ENCODE data around the gene PNPLA2. TPM values are rescaled to one million over a fixed set of nuclear protein-coding genes. Genes with fewer than 3 reads are reported as not detected.
A peak's percentile ranks its signal among the peaks of the same experiment; 100 is the strongest.

Gene PNPLA2
- total and polyA plus RNA-seq, 2 donors = 10.5 to 83.6 TPM

- DNase-seq (ENCODE audit: low read depth in 6 of 9, low spot score in 9 of 9) = no peak
- no peak overlapping the region for H3K27ac ChIP-seq (ENCODE audit: low read depth in 1 of 2, low read length in 1 of 2)
- no peaks in the 10 kb centered on the region for H3K27me3 ChIP-seq (ENCODE audit: control insufficient read depth in 2 of 2, insufficient read depth in 1 of 2, low read length in 1 of 2)
- peaks cover 11 to 17% of the 10 kb centered on the region in 2 donors for H3K4me1 ChIP-seq (ENCODE audit: control insufficient read depth in 2 of 2, insufficient read depth in 2 of 2, low read length in 2 of 2)
- 97% methylated on average over 9 of the region's 9 CpGs for WGBS
- no peaks in the 10 kb centered on the region for H3K9me3 ChIP-seq (ENCODE audit: control insufficient read depth in 2 of 2, insufficient read depth in 1 of 2, low read length in 1 of 2)
- peaks cover 40 to 48% of the 10 kb centered on the region in 2 donors for H3K36me3 ChIP-seq (ENCODE audit: control insufficient read depth in 2 of 2, insufficient read depth in 2 of 2, low read length in 1 of 2)
- H3K4me3 ChIP-seq (ENCODE audit: low read length in 2 of 2) = no peak overlapping the region
These were observed 44.9 kb upstream of the PNPLA2 start for GRCh38 chr11:773830-774229.

- H3K27me3 ChIP-seq (ENCODE audit: control insufficient read depth in 2 of 2, insufficient read depth in 1 of 2, low read length in 1 of 2) = no peaks in the 10 kb centered on the region
- no peak overlapping the region for H3K27ac ChIP-seq (ENCODE audit: low read depth in 1 of 2, low read length in 1 of 2)
- peaks cover 37 to 40% of the 10 kb centered on the region in 2 donors for H3K36me3 ChIP-seq (ENCODE audit: control insufficient read depth in 2 of 2, insufficient read depth in 2 of 2, low read length in 1 of 2)
- no peak for DNase-seq (ENCODE audit: low read depth in 6 of 9, low spot score in 9 of 9)
- H3K4me1 ChIP-seq (ENCODE audit: control insufficient read depth in 2 of 2, insufficient read depth in 2 of 2, low read length in 2 of 2) = peaks cover 11 to 20% of the 10 kb centered on the region in 2 donors
- no peak overlapping the region for H3K4me3 ChIP-seq (ENCODE audit: low read length in 2 of 2)
- H3K9me3 ChIP-seq (ENCODE audit: control insufficient read depth in 2 of 2, insufficient read depth in 1 of 2, low read length in 1 of 2) = no peaks in the 10 kb centered on the region
- 92% methylated on average over 20 of the region's 20 CpGs for WGBS
These were observed 43.7 kb upstream of the PNPLA2 start for GRCh38 chr11:774873-775592.

GRCh38 chr11:776263-776560, 42.5 kb upstream of the PNPLA2 start:
- H3K4me1 ChIP-seq (ENCODE audit: control insufficient read depth in 2 of 2, insufficient read depth in 2 of 2, low read length in 2 of 2) = peaks cover 11 to 20% of the 10 kb centered on the region in 2 donors
- peak overlapping the region; percentile 71 to 98 for H3K4me3 ChIP-seq (ENCODE audit: low read length in 2 of 2)
- no peak for DNase-seq (ENCODE audit: low read depth in 6 of 9, low spot score in 9 of 9)
- no peak overlapping the region for H3K27ac ChIP-seq (ENCODE audit: low read depth in 1 of 2, low read length in 1 of 2)
- H3K36me3 ChIP-seq (ENCODE audit: control insufficient read depth in 2 of 2, insufficient read depth in 2 of 2, low read length in 1 of 2) = peaks cover 26 to 28% of the 10 kb centered on the region in 2 donors
- WGBS = 65% methylated on average over 11 of the region's 11 CpGs
- no peaks in the 10 kb centered on the region for H3K9me3 ChIP-seq (ENCODE audit: control insufficient read depth in 2 of 2, insufficient read depth in 1 of 2, low read length in 1 of 2)
- H3K27me3 ChIP-seq (ENCODE audit: control insufficient read depth in 2 of 2, insufficient read depth in 1 of 2, low read length in 1 of 2) = no peaks in the 10 kb centered on the region

GRCh38 chr11:776561-777287, 42.0 kb upstream of the PNPLA2 start:
- Histone ChIP-seq H3K27ac (ENCODE audit: low read depth in 1 of 2, low read length in 1 of 2) (peak overlapping the region in 1 of 2 donors; percentile 36), H3K36me3 (ENCODE audit: control insufficient read depth in 2 of 2, insufficient read depth in 2 of 2, low read length in 1 of 2) (peaks cover 21 to 23% of the 10 kb centered on the region in 2 donors), H3K4me3 (ENCODE audit: low read length in 2 of 2) (peak overlapping the region; percentile 71 to 98), H3K9me3 (ENCODE audit: control insufficient read depth in 2 of 2, insufficient read depth in 1 of 2, low read length in 1 of 2) (no peaks in the 10 kb centered on the region), H3K27me3 (ENCODE audit: control insufficient read depth in 2 of 2, insufficient read depth in 1 of 2, low read length in 1 of 2) (no peaks in the 10 kb centered on the region), H3K4me1 (ENCODE audit: control insufficient read depth in 2 of 2, insufficient read depth in 2 of 2, low read length in 2 of 2) (peaks cover 11 to 20% of the 10 kb centered on the region in 2 donors)
- WGBS = 3% methylated on average over 65 of the region's 65 CpGs
- peak in 1 of 9 donors; percentile 35 for DNase-seq (ENCODE audit: low read depth in 6 of 9, low spot score in 9 of 9)

GRCh38 chr11:777288-778255, 41.1 kb upstream of the PNPLA2 start, which contains the start of gene GATD1:
GATD1 (minus strand) TSS chr11:777487; CDS start chr11:777462, 25 bp downstream.
- peak in 8 of 9 donors; percentile 77 to 93 (median 88) for DNase-seq (ENCODE audit: low read depth in 6 of 9, low spot score in 9 of 9)
- peaks cover 15% of the 10 kb centered on the region in 2 donors for H3K36me3 ChIP-seq (ENCODE audit: control insufficient read depth in 2 of 2, insufficient read depth in 2 of 2, low read length in 1 of 2)
- H3K4me1 ChIP-seq (ENCODE audit: control insufficient read depth in 2 of 2, insufficient read depth in 2 of 2, low read length in 2 of 2) = peaks cover 11 to 20% of the 10 kb centered on the region in 2 donors
- no peaks in the 10 kb centered on the region for H3K9me3 ChIP-seq (ENCODE audit: control insufficient read depth in 2 of 2, insufficient read depth in 1 of 2, low read length in 1 of 2)
- peak within 1 kb of the TSS; percentile 71 to 98 for H3K4me3 ChIP-seq (ENCODE audit: low read length in 2 of 2)
- peak within 1 kb of the TSS in 1 of 2 donors; percentile 76 for H3K27ac ChIP-seq (ENCODE audit: low read depth in 1 of 2, low read length in 1 of 2)
- H3K27me3 ChIP-seq (ENCODE audit: control insufficient read depth in 2 of 2, insufficient read depth in 1 of 2, low read length in 1 of 2) = peaks cover 0 to 2% of the 10 kb centered on the region in 2 donors
- WGBS = under 1% methylated on average over 110 of the region's 110 CpGs

GRCh38 chr11:778976-779954, 39.4 kb upstream of the PNPLA2 start:
- Histone ChIP-seq H3K9me3 (ENCODE audit: control insufficient read depth in 2 of 2, insufficient read depth in 1 of 2, low read length in 1 of 2) (no peaks in the 10 kb centered on the region), H3K27me3 (ENCODE audit: control insufficient read depth in 2 of 2, insufficient read depth in 1 of 2, low read length in 1 of 2) (peaks cover 0 to 3% of the 10 kb centered on the region in 2 donors), H3K4me3 (ENCODE audit: low read length in 2 of 2) (no peak overlapping the region), H3K36me3 (ENCODE audit: control insufficient read depth in 2 of 2, insufficient read depth in 2 of 2, low read length in 1 of 2) (peaks cover under 1 to 5% of the 10 kb centered on the region in 2 donors), H3K27ac (ENCODE audit: low read depth in 1 of 2, low read length in 1 of 2) (no peak overlapping the region), H3K4me1 (ENCODE audit: control insufficient read depth in 2 of 2, insufficient read depth in 2 of 2, low read length in 2 of 2) (peaks cover 11 to 23% of the 10 kb centered on the region in 2 donors)
- 97% methylated on average over 23 of the region's 23 CpGs for WGBS
- no peak for DNase-seq (ENCODE audit: low read depth in 6 of 9, low spot score in 9 of 9)

GRCh38 chr11:779955-780532, 38.7 kb upstream of the PNPLA2 start:
- DNase-seq (ENCODE audit: low read depth in 6 of 9, low spot score in 9 of 9) = no peak
- Histone ChIP-seq H3K9me3 (ENCODE audit: control insufficient read depth in 2 of 2, insufficient read depth in 1 of 2, low read length in 1 of 2) (no peaks in the 10 kb centered on the region), H3K36me3 (ENCODE audit: control insufficient read depth in 2 of 2, insufficient read depth in 2 of 2, low read length in 1 of 2) (peaks cover 0 to 4% of the 10 kb centered on the region in 2 donors), H3K4me1 (ENCODE audit: control insufficient read depth in 2 of 2, insufficient read depth in 2 of 2, low read length in 2 of 2) (peaks cover 11 to 23% of the 10 kb centered on the region in 2 donors), H3K4me3 (ENCODE audit: low read length in 2 of 2) (no peak overlapping the region), H3K27ac (ENCODE audit: low read depth in 1 of 2, low read length in 1 of 2) (no peak overlapping the region), H3K27me3 (ENCODE audit: control insufficient read depth in 2 of 2, insufficient read depth in 1 of 2, low read length in 1 of 2) (peaks cover 0 to 3% of the 10 kb centered on the region in 2 donors)
- WGBS = 97% methylated on average over 16 of the region's 16 CpGs

All from thymus (tissue), 11 donors.